C4-2B (cell line): ENCODE results near the gene C5orf58.

Experiments
- CTCF ChIP-seq: fragments of 450-650 bp; conservative IDR thresholded peaks from 2 replicates; pipeline ENCODE4 v1.5.1; 2017; ENCODE audit warnings: mild to moderate bottlenecking
- ZFX ChIP-seq: fragments of 450-650 bp; IDR thresholded peaks from 2 replicates; pipeline ENCODE4 v1.6.1; 2017

- TF ChIP-seq CTCF (peak; percentile 91), ZFX (no peak)
Measured at GRCh38 chr5:170216257-170216864, 16.4 kb upstream of the C5orf58 start.
